T-cell (primary cell): Measurements from ENCODE around the gene HIP1. TPM values are rescaled to one million over a fixed set of nuclear protein-coding genes. Genes with fewer than 3 reads are reported as not detected.

Experiments used
- ATAC-seq, 4 experiments: fragments of 200-7000 bp in 3 of 4; fragments of 150-1000 bp in 1 of 4; cut with Tn5 transposase; replicated peaks in 1 of 4; 1 replicate in 3 of 4; 2 replicates in 1 of 4; pipeline ENCODE4 v1.10.0; 2021; ENCODE audit warnings: moderate library complexity in 3 of 4, mild to moderate bottlenecking in 2 of 4, moderate number of reproducible peaks in 1 of 4
- CTCF ChIA-PET, 2 donors: fragments of 300-600 bp; sonication (Branson Sonifier 250); formaldehyde crosslinking; loops; one replicate each; lab custom pipeline; 2022; ENCODE audit warnings: antibody characterized with exemption in 2 of 2; lab: Charles Lee
- POLR2A ChIA-PET, 2 donors: fragments of 300-600 bp; sonication (Branson Sonifier 250); formaldehyde crosslinking; loops; one replicate each; lab custom pipeline; 2022; ENCODE audit warnings: antibody characterized with exemption in 2 of 2; lab: Charles Lee
- DNase-seq, 35 experiments: peaks; one replicate each; pipeline versions ENCODE4 v3.0.0 to v3.0.0-alpha.2; 2013 to 2023
- H3K27ac ChIP-seq: one replicate; pipeline ENCODE4 v1.5.1; 2013; ENCODE audit warnings: low read length
- H3K27me3 ChIP-seq, 2 experiments: replicated peaks in 1 of 2; 1 replicate in 1 of 2; 2 replicates in 1 of 2; pipeline versions ENCODE4 v1.6.1 to v1.7.0; 2013; ENCODE audit warnings: low read length in 1 of 2, mixed read lengths in 1 of 2; ENCODE audit not compliant: control insufficient read depth in 2 of 2, insufficient read depth in 2 of 2; ENCODE audit errors: extremely low read depth in 1 of 2
- H3K36me3 ChIP-seq, 2 donors: 1 replicate in 1 of 2; 2 replicates in 1 of 2; pipeline versions ENCODE4 v1.6.1 to v1.7.0; 2013; ENCODE audit warnings: low read length in 1 of 2; ENCODE audit not compliant: control insufficient read depth in 2 of 2, insufficient read depth in 1 of 2; ENCODE audit errors: extremely low read depth in 1 of 2
- H3K4me1 ChIP-seq, 2 experiments: 1 replicate in 1 of 2; 2 replicates in 1 of 2; pipeline versions ENCODE4 v1.6.1 to v1.7.0; 2013; ENCODE audit warnings: low read length in 2 of 2, mixed read lengths in 1 of 2; ENCODE audit not compliant: insufficient read depth in 2 of 2, control insufficient read depth in 1 of 2; ENCODE audit errors: extremely low read depth in 1 of 2
- H3K4me3 ChIP-seq, 2 donors: 1 replicate in 1 of 2; 2 replicates in 1 of 2; pipeline versions ENCODE4 v1.5.1 to v1.7.0; 2013; ENCODE audit warnings: mild to moderate bottlenecking in 2 of 2, low read length in 1 of 2, moderate library complexity in 1 of 2; ENCODE audit not compliant: control insufficient read depth in 1 of 2; ENCODE audit errors: extremely low read depth in 1 of 2
- H3K9me3 ChIP-seq: 2 replicates; pipeline ENCODE4 v1.7.0; 2013
- H3K27ac Mint-ChIP-seq, 2 donors: one replicate each; pipeline ENCODE4 v1.8.0; 2020 to 2021; ENCODE audit warnings: mild to moderate bottlenecking in 2 of 2, mixed read lengths in 2 of 2
- H3K27me3 Mint-ChIP-seq, 2 donors: one replicate each; pipeline ENCODE4 v1.8.0; 2021 to 2022; ENCODE audit warnings: mixed read lengths in 2 of 2
- H3K36me3 Mint-ChIP-seq: one replicate; pipeline ENCODE4 v1.8.0; 2021; ENCODE audit warnings: mixed read lengths
- H3K4me1 Mint-ChIP-seq, 3 donors: one replicate each; pipeline ENCODE4 v1.8.0; 2020 to 2022; ENCODE audit warnings: mixed read lengths in 3 of 3, mild to moderate bottlenecking in 1 of 3
- H3K4me3 Mint-ChIP-seq, 3 donors: one replicate each; pipeline ENCODE4 v1.8.0; 2020 to 2022; ENCODE audit warnings: mild to moderate bottlenecking in 3 of 3, mixed read lengths in 3 of 3, moderate library complexity in 3 of 3
- H3K9me3 Mint-ChIP-seq, 3 donors: one replicate each; pipeline ENCODE4 v1.8.0; 2020 to 2022; ENCODE audit warnings: mixed read lengths in 3 of 3
- WGBS: methylation state at CpG from one replicate; pipeline ENCODE4 v1.1.5; 2013; ENCODE audit warnings: missing lambda C conversion rate; ENCODE audit not compliant: insufficient coverage; 5-methylcytosine and 5-hydroxymethylcytosine counted together
- total RNA-seq, 35 experiments: library from RNA in 6 of 35; stranded (reverse) in 6 of 35; fragments of 120-200 nt in 1 of 35; gene quantifications; one replicate each; pipeline versions ENCODE4 v1.2.1 to v1.2.4 and lab custom pipeline; 2013 to 2026

Gene HIP1
- total RNA-seq, 5 donors from 2014 or later (not counting 1 experiment from before 2014, with no cell fraction given), result 3.2 to 8.4 (median 3.6) TPM

- no peaks in the 10 kb centered on the region for H3K9me3 ChIP-seq
- CTCF ChIA-PET, result no interaction called here
- POLR2A ChIA-PET, result no interaction called here
- H3K27me3 ChIP-seq, result no peaks in the 10 kb centered on the region
- H3K27ac ChIP-seq, result no peak overlapping the region
- WGBS, result no CpG with 5 or more reads among the region's 2 CpGs
- H3K4me3 ChIP-seq, result no peak overlapping the region
- H3K36me3 ChIP-seq, result peaks cover 0 to 3% of the 10 kb centered on the region in 2 donors
- H3K9me3 Mint-ChIP-seq, result no peaks in the 10 kb centered on the region
- DNase-seq (no peak), ATAC-seq (no peak)
- no peak overlapping the region for H3K27ac Mint-ChIP-seq
- peaks cover 0 to 1% (median 0%) of the 10 kb centered on the region in 3 donors for H3K4me1 Mint-ChIP-seq
- no peaks in the 10 kb centered on the region for H3K4me1 ChIP-seq
- no peak overlapping the region for H3K4me3 Mint-ChIP-seq
- H3K27me3 Mint-ChIP-seq, result no peaks in the 10 kb centered on the region
- peaks cover 12% of the 10 kb centered on the region for H3K36me3 Mint-ChIP-seq
Measured at GRCh38 chr7:75590373-75591005, 148.3 kb downstream of the HIP1 start.

- Mint-ChIP-seq H3K9me3 (no peaks in the 10 kb centered on the region), H3K4me3 (no peak overlapping the region), H3K27me3 (no peaks in the 10 kb centered on the region), H3K27ac (no peak overlapping the region), H3K4me1 (no peaks in the 10 kb centered on the region), H3K36me3 (peaks cover 7% of the 10 kb centered on the region)
- H3K36me3 ChIP-seq, result peaks cover 0 to 3% of the 10 kb centered on the region in 2 donors
- no peak overlapping the region for H3K4me3 ChIP-seq
- no peaks in the 10 kb centered on the region for H3K27me3 ChIP-seq
- H3K27ac ChIP-seq, result no peak overlapping the region
- H3K4me1 ChIP-seq, result no peaks in the 10 kb centered on the region
- CTCF ChIA-PET, result no interaction called here
- POLR2A ChIA-PET, result no interaction called here
- no peaks in the 10 kb centered on the region for H3K9me3 ChIP-seq
- WGBS, result 90% methylated on average over 5 of the region's 5 CpGs
- DNase-seq (no peak), ATAC-seq (no peak)
Measured at GRCh38 chr7:75584354-75584753, 154.4 kb downstream of the HIP1 start.

DNA sequence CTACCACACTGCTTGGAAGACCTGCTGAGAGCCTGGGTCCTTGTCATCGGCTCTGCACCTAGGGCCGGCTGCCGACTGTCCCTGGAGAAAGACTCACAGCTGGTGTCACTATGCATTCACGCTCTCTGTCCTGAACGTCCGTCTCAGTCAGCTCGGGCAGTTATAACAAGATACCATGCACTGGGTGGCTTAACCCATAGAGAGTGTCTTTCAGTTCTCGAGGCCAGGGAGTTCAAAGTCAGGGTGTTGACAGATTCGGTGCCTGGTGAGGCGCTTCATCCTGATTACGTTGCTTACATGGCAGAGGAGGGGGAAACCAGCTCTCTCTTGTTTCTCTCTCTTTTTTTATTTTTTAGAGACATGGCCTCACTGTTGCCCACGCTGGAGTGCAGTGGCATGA is 155.5 kb downstream of the HIP1 start:
- peaks cover 0 to 3% of the 10 kb centered on the region in 2 donors for H3K36me3 ChIP-seq
- Mint-ChIP-seq H3K27me3 (no peaks in the 10 kb centered on the region), H3K27ac (no peak overlapping the region), H3K4me1 (no peaks in the 10 kb centered on the region), H3K9me3 (no peaks in the 10 kb centered on the region), H3K36me3 (peaks cover 7% of the 10 kb centered on the region), H3K4me3 (no peak overlapping the region)
- H3K4me3 ChIP-seq, result no peak overlapping the region
- WGBS, result 94% methylated on average over 7 of the region's 12 CpGs
- no peaks in the 10 kb centered on the region for H3K27me3 ChIP-seq
- POLR2A ChIA-PET, result no interaction called here
- ATAC-seq, result no peak
- H3K4me1 ChIP-seq, result no peaks in the 10 kb centered on the region
- CTCF ChIA-PET, result interaction anchor here in 1 of 2 donors (0.7 kb wide), 1 partner anchor 8 kb away, joined by 3 read pairs; no protein-coding TSS in a partner anchor
- H3K27ac ChIP-seq, result no peak overlapping the region
- DNase-seq, result no peak
- H3K9me3 ChIP-seq, result no peaks in the 10 kb centered on the region

DNA sequence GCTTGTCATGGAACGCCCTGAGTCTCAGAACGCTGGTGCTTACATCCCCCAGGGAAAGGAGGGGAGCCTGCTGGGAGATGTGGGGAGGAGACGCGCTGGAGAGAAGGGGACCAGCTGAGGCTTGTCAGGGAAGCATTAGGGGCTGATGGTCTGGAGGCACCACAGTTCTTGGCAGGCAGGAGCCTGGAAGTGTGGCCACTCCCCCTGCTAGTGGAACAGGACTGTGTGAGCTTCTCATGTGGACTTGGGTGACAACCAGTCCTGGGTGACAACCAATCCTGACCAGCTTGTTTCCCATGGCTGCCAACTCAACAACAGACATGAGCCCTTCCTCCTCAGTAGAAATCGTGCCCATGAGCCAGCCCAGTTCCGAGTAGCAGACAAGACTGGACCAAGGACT is 158.8 kb downstream of the HIP1 start:
- DNase-seq, result no peak
- H3K4me1 ChIP-seq, result no peaks in the 10 kb centered on the region
- CTCF ChIA-PET, result no interaction called here
- H3K36me3 ChIP-seq, result no peaks in the 10 kb centered on the region
- Mint-ChIP-seq H3K4me3 (no peak overlapping the region), H3K36me3 (peaks cover 8% of the 10 kb centered on the region), H3K9me3 (no peaks in the 10 kb centered on the region), H3K27me3 (no peaks in the 10 kb centered on the region), H3K27ac (no peak overlapping the region), H3K4me1 (no peaks in the 10 kb centered on the region)
- whole genome bisulfite sequencing, result 95% methylated on average over 4 of the region's 6 CpGs
- H3K27me3 ChIP-seq, result no peaks in the 10 kb centered on the region
- H3K9me3 ChIP-seq, result no peaks in the 10 kb centered on the region
- no peak overlapping the region for H3K4me3 ChIP-seq
- no peak for ATAC-seq
- no peak overlapping the region for H3K27ac ChIP-seq
- POLR2A ChIA-PET, result interaction anchor here in 1 of 2 donors (0.6 kb wide), 1 partner anchor 10 kb away, joined by 4 read pairs; no protein-coding TSS in a partner anchor

- H3K4me1 Mint-ChIP-seq, result no peaks in the 10 kb centered on the region
- no peaks in the 10 kb centered on the region for H3K9me3 Mint-ChIP-seq
- no peak for DNase-seq
- CTCF ChIA-PET, result interaction anchor here in 1 of 2 donors (0.6 kb wide), 1 partner anchor 586 kb away, joined by 4 read pairs; no protein-coding TSS in a partner anchor
- Histone ChIP-seq H3K4me1 (no peaks in the 10 kb centered on the region), H3K36me3 (no peaks in the 10 kb centered on the region), H3K9me3 (no peaks in the 10 kb centered on the region), H3K27me3 (no peaks in the 10 kb centered on the region), H3K27ac (no peak overlapping the region), H3K4me3 (no peak overlapping the region)
- no peaks in the 10 kb centered on the region for H3K27me3 Mint-ChIP-seq
- no peak overlapping the region for H3K4me3 Mint-ChIP-seq
- H3K27ac Mint-ChIP-seq, result no peak overlapping the region
- H3K36me3 Mint-ChIP-seq, result peaks cover 8% of the 10 kb centered on the region
- 89% methylated on average over 4 of the region's 7 CpGs for WGBS
- POLR2A ChIA-PET, result no interaction called here
- ATAC-seq, result no peak
Measured at GRCh38 chr7:75578081-75578480, 160.7 kb downstream of the HIP1 start.

DNA sequence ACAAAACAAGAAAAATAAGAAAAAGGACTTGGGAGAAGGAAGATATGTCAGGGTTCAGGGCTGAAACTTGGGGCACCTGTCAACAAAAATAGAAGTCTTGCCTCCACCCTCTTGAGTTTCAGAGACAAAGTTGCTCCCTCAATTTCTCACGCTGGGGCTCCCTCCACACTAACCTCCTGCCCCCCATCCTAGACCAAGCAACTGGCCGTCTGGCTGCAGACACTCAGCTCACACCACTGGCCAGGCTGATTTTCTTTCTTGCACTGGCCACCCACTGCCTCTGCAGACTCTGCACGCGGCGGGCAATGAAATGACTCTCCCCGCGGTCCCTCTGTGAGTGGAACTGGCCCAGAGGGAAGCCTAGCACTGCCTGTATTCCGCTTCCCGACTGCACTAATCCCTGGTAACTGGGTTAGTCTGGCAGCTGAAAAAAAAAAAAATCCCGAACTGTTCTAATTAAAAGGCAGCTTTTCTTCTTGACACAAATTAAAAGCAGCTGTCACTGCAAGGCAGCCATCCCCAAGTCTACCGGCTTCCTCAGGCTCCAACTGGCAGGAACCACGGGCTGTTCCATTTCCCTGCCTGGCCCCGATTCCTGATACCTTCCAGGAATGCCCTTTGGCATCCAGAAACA is 163.1 kb downstream of the HIP1 start:
- no peaks in the 10 kb centered on the region for H3K4me1 Mint-ChIP-seq
- no peaks in the 10 kb centered on the region for H3K4me1 ChIP-seq
- H3K27me3 Mint-ChIP-seq, result no peaks in the 10 kb centered on the region
- POLR2A ChIA-PET, result no interaction called here
- 89% methylated on average over 13 of the region's 13 CpGs for WGBS
- no peaks in the 10 kb centered on the region for H3K9me3 ChIP-seq
- no peaks in the 10 kb centered on the region for H3K9me3 Mint-ChIP-seq
- H3K4me3 Mint-ChIP-seq, result no peak overlapping the region
- no peaks in the 10 kb centered on the region for H3K36me3 ChIP-seq
- CTCF ChIA-PET, result interaction anchor here in 1 of 2 donors (0.7 kb wide), 1 partner anchor 8 kb away, joined by 3 read pairs; no protein-coding TSS in a partner anchor
- H3K27ac ChIP-seq, result no peak overlapping the region
- DNase-seq, result no peak
- H3K4me3 ChIP-seq, result no peak overlapping the region
- no peaks in the 10 kb centered on the region for H3K27me3 ChIP-seq
- no peak overlapping the region for H3K27ac Mint-ChIP-seq
- H3K36me3 Mint-ChIP-seq, result peaks cover 8% of the 10 kb centered on the region
- ATAC-seq, result no peak
